ENCODE data around the gene LAPTM5. TPM values are rescaled to one million over a fixed set of nuclear protein-coding genes. Genes with fewer than 3 reads are reported as not detected.

The LAPTM5 gene
- total RNA-seq, 4 donors from 2014 or later = 8.9 to 75.4 (median 40.4) TPM

GRCh38 chr1:30739601-30740000 is 18.0 kb downstream of the LAPTM5 start:
- WGBS, 2 donors (ENCODE audit: low coverage in 1 of 2) = no CpG with 5 or more reads among the region's 8 CpGs
- Histone ChIP-seq H3K36me3 (peaks cover 0 to 5% of the 10 kb centered on the region in 2 donors), H3K4me1 (no peaks in the 10 kb centered on the region), H3K9me3 (no peaks in the 10 kb centered on the region), H3K27ac (no peak overlapping the region), H3K27me3 (no peaks in the 10 kb centered on the region), H3K4me3 (no peak overlapping the region)
- TF ChIP-seq POLR2A (IDR thresholded peaks at IDR 0.05) = no peak
- TF ChIP-seq EP300 (IDR thresholded peaks at IDR 0.05) = no peak
- no peak for TF ChIP-seq CTCF (IDR thresholded peaks at IDR 0.05)
- no peak for TF ChIP-seq POLR2AphosphoS5 (IDR thresholded peaks at IDR 0.05)
- ATAC-seq = no peak

GRCh38 chr1:30738715-30739559 is 18.6 kb downstream of the LAPTM5 start:
- Histone ChIP-seq H3K36me3 (peaks cover 0 to 5% of the 10 kb centered on the region in 2 donors), H3K27ac (no peak overlapping the region), H3K4me1 (no peaks in the 10 kb centered on the region), H3K9me3 (no peaks in the 10 kb centered on the region), H3K27me3 (peaks cover 2% of the 10 kb centered on the region), H3K4me3 (no peak overlapping the region)
- TF ChIP-seq EP300 (IDR thresholded peaks at IDR 0.05) (no peak), POLR2A (IDR thresholded peaks at IDR 0.05) (no peak), POLR2AphosphoS5 (IDR thresholded peaks at IDR 0.05) (no peak), CTCF (IDR thresholded peaks at IDR 0.05) (no peak)
- ATAC-seq = no peak
- WGBS, 2 donors (ENCODE audit: low coverage in 1 of 2) = 80 to 96% methylated on average over 5 to 6 of the region's 10 CpGs

- H3K36me3 ChIP-seq = peaks cover 0 to 5% of the 10 kb centered on the region in 2 donors
Measured at GRCh38 chr1:30738040-30738714, 19.4 kb downstream of the LAPTM5 start.

GRCh38 chr1:30737357-30738039 is 20.1 kb downstream of the LAPTM5 start:
- peaks cover 0 to 5% of the 10 kb centered on the region in 2 donors for H3K36me3 ChIP-seq
- no peaks in the 10 kb centered on the region for H3K4me1 ChIP-seq
- ATAC-seq = no peak
- H3K9me3 ChIP-seq = no peaks in the 10 kb centered on the region
- no peak for TF ChIP-seq EP300 (IDR thresholded peaks at IDR 0.05)
- TF ChIP-seq POLR2A (IDR thresholded peaks at IDR 0.05) = no peak
- no peak for TF ChIP-seq POLR2AphosphoS5 (IDR thresholded peaks at IDR 0.05)
- no peak for TF ChIP-seq CTCF (IDR thresholded peaks at IDR 0.05)
- H3K4me3 ChIP-seq = no peak overlapping the region
- WGBS, 2 donors (ENCODE audit: low coverage in 1 of 2) = 90 to 93% methylated on average over 2 to 13 of the region's 14 CpGs
- H3K27ac ChIP-seq = no peak overlapping the region
- H3K27me3 ChIP-seq = peaks cover 7% of the 10 kb centered on the region

More at GRCh38 chr1:30738040-30738714, 19.4 kb downstream of the LAPTM5 start:
- Histone ChIP-seq H3K27ac (no peak overlapping the region), H3K27me3 (peaks cover 7% of the 10 kb centered on the region), H3K9me3 (no peaks in the 10 kb centered on the region), H3K4me3 (no peak overlapping the region), H3K4me1 (no peaks in the 10 kb centered on the region)
- WGBS, 2 donors (ENCODE audit: low coverage in 1 of 2) = 80 to 83% methylated on average over 4 of the region's 5 CpGs
- TF ChIP-seq CTCF (IDR thresholded peaks at IDR 0.05) (no peak), EP300 (IDR thresholded peaks at IDR 0.05) (no peak), POLR2AphosphoS5 (IDR thresholded peaks at IDR 0.05) (no peak), POLR2A (IDR thresholded peaks at IDR 0.05) (no peak)
- ATAC-seq = no peak

Data from gastroesophageal sphincter (tissue), 4 donors.